GM19395 (cell line): ENCODE data around the gene CYP4F3.
"Not testable (repeated sequence)": the region's sequence is repeated elsewhere in the genome, so short reads cannot be mapped to it uniquely, and the experiment has no call there.

Experiments used
- ATAC-seq: cut with Tn5 transposase; IDR thresholded peaks from one replicate; pipeline ENCODE4 v1.9.1; 2021; ENCODE audit warnings: mild to moderate bottlenecking, moderate library complexity; ENCODE audit not compliant: unreplicated experiment

CYP4F3 gene

GRCh38 chr19:15640294-15640903 is at the start of gene CYP4F3:
Gene CYP4F3 (plus strand): TSS chr19:15640897. CDS start chr19:15641416, 519 bp downstream.
- no peak for ATAC-seq

- ATAC-seq: no peak
These were observed 48.9 kb upstream of the CYP4F3 start for GRCh38 chr19:15591796-15592195.

GRCh38 chr19:15592506-15592905 is 48.2 kb upstream of the CYP4F3 start:
- not testable (repeated sequence) for ATAC-seq

- ATAC-seq: not testable (repeated sequence)
These were observed 46.9 kb upstream of the CYP4F3 start for GRCh38 chr19:15593766-15594165.

- ATAC-seq: no peak
These were observed 45.6 kb upstream of the CYP4F3 start for GRCh38 chr19:15595069-15595468.

GRCh38 chr19:15607978-15608925 is 32.4 kb upstream of the CYP4F3 start:
- ATAC-seq: not testable (repeated sequence)

GRCh38 chr19:15609261-15609660 is 31.4 kb upstream of the CYP4F3 start:
- no peak for ATAC-seq

GRCh38 chr19:15612342-15612741 is 28.4 kb upstream of the CYP4F3 start:
- no peak for ATAC-seq

- no peak for ATAC-seq
These were observed 27.4 kb upstream of the CYP4F3 start for GRCh38 chr19:15613338-15613737.

GRCh38 chr19:15614507-15615379 is 26.0 kb upstream of the CYP4F3 start, which contains the start of gene CYP4F8:
Gene CYP4F8 (plus strand): TSS chr19:15615218. CDS start chr19:15615617, 399 bp downstream.
- ATAC-seq: no peak

- ATAC-seq: no peak
These were observed 25.2 kb upstream of the CYP4F3 start for GRCh38 chr19:15615526-15615925.

GRCh38 chr19:15616183-15616582 is 24.5 kb upstream of the CYP4F3 start:
- no peak for ATAC-seq

GRCh38 chr19:15616627-15617270 is 23.9 kb upstream of the CYP4F3 start:
- ATAC-seq: no peak

- ATAC-seq: no peak
These were observed 22.4 kb upstream of the CYP4F3 start for GRCh38 chr19:15618321-15618720.

GRCh38 chr19:15621801-15622200 is 18.9 kb upstream of the CYP4F3 start:
- ATAC-seq: no peak

GRCh38 chr19:15622991-15623390 is 17.7 kb upstream of the CYP4F3 start:
- no peak for ATAC-seq

- ATAC-seq: no peak
These were observed 16.9 kb upstream of the CYP4F3 start for GRCh38 chr19:15623711-15624318.

- no peak for ATAC-seq
These were observed 12.3 kb upstream of the CYP4F3 start for GRCh38 chr19:15628236-15629002.
